Stromal cell of bone marrow (primary cell): ENCODE measurements around the gene NEU2.
A peak's percentile ranks its signal among the peaks of the same experiment; 100 is the strongest.
"Not testable (repeated sequence)": the region's sequence is repeated elsewhere in the genome, so short reads cannot be mapped to it uniquely, and the experiment has no call there.

ENCODE experiments used
- DNase-seq: peaks from one replicate; pipeline ENCODE4 v3.0.0-alpha.2; 2012; ENCODE audit warnings: low read depth

Gene NEU2

GRCh38 chr2:233010569-233011267, 21.8 kb upstream of the NEU2 start:
- DNase-seq = no peak

- no peak for DNase-seq
Observed at GRCh38 chr2:233011268-233011650, 21.2 kb upstream of the NEU2 start.

GRCh38 chr2:233011702-233012131, 20.8 kb upstream of the NEU2 start:
- no peak for DNase-seq

GRCh38 chr2:233012301-233012971, 20.0 kb upstream of the NEU2 start:
- no peak for DNase-seq

- no peak for DNase-seq
Observed at GRCh38 chr2:233013027-233013461, 19.4 kb upstream of the NEU2 start, which contains the start of gene NGEF. NGEF (minus strand) TSS chr2:233013256; CDS start chr2:232974890, 38,366 bp downstream.

GRCh38 chr2:233013650-233014049, 18.8 kb upstream of the NEU2 start:
- DNase-seq = no peak

GRCh38 chr2:233015019-233015645, 17.3 kb upstream of the NEU2 start:
- no peak for DNase-seq

- no peak for DNase-seq
Observed at GRCh38 chr2:233017947-233018346, 14.5 kb upstream of the NEU2 start.

GRCh38 chr2:233019610-233020009, 12.9 kb upstream of the NEU2 start:
- DNase-seq = not testable (repeated sequence)

GRCh38 chr2:233020454-233020853, 12.0 kb upstream of the NEU2 start:
- DNase-seq = no peak

GRCh38 chr2:233021771-233022170, 10.7 kb upstream of the NEU2 start:
- no peak for DNase-seq

GRCh38 chr2:233022561-233022960, 9.9 kb upstream of the NEU2 start:
- DNase-seq = no peak

- no peak for DNase-seq
Observed at GRCh38 chr2:233023007-233023760, 9.3 kb upstream of the NEU2 start.

- no peak for DNase-seq
Observed at GRCh38 chr2:233023761-233024410, 8.6 kb upstream of the NEU2 start.

GRCh38 chr2:233025706-233026105, 6.8 kb upstream of the NEU2 start:
- DNase-seq = no peak

GRCh38 chr2:233026198-233026813, 6.2 kb upstream of the NEU2 start:
- peak; percentile 28 for DNase-seq

- no peak for DNase-seq
Observed at GRCh38 chr2:233029321-233029720, 3.2 kb upstream of the NEU2 start.

GRCh38 chr2:233031556-233032500, 644 bp upstream of the NEU2 start:
- DNase-seq = no peak

- no peak for DNase-seq
Observed at GRCh38 chr2:233033672-233034071, 1.2 kb downstream of the NEU2 start.
